GM13976 (cell line): ENCODE data around the gene TNRC6C.

Source experiments
- DNase-seq: peaks from one replicate; pipeline ENCODE4 v3.0.0; 2012; ENCODE audit warnings: low spot score
- in situ Hi-C: fragments of 300-500 bp; cut with MboI; formaldehyde crosslinking; loops from one replicate; pipeline ENCODE4 v1.12.0; 2022; ENCODE audit warnings: low sequenced_read_pairs, mixed read lengths, inconsistent platforms; ENCODE audit not compliant: unreplicated experiment
- TF ChIP-seq, protein P1 (sequence below): IDR thresholded peaks from 2 replicates; pipeline ENCODE4 v1.5.1; 2012; ENCODE audit warnings: borderline replicate concordance, mild to moderate bottlenecking; ENCODE audit not compliant: insufficient read depth; ENCODE audit errors: extremely low read depth, missing control alignments, control extremely low read depth

TNRC6C gene

DNA sequence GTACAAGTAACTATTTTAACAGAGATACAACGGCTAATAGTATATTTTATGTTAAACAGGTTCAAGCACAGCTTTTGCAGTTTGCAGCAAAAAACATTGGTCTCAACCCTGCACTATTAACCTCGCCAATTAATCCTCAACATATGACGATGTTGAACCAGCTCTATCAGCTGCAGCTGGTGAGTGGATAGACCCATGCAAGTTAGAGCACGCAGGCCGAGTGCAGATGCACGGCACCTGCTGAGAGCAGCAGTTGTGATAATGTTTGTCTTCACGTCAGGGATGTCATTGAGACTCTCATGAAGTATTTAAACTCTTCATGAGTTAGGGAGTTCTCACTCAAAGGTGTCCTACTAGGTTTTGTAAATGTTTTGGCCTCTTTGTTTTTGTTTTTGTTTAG is 124.5 kb downstream of the TNRC6C start:
- TF ChIP-seq, protein P1, sequence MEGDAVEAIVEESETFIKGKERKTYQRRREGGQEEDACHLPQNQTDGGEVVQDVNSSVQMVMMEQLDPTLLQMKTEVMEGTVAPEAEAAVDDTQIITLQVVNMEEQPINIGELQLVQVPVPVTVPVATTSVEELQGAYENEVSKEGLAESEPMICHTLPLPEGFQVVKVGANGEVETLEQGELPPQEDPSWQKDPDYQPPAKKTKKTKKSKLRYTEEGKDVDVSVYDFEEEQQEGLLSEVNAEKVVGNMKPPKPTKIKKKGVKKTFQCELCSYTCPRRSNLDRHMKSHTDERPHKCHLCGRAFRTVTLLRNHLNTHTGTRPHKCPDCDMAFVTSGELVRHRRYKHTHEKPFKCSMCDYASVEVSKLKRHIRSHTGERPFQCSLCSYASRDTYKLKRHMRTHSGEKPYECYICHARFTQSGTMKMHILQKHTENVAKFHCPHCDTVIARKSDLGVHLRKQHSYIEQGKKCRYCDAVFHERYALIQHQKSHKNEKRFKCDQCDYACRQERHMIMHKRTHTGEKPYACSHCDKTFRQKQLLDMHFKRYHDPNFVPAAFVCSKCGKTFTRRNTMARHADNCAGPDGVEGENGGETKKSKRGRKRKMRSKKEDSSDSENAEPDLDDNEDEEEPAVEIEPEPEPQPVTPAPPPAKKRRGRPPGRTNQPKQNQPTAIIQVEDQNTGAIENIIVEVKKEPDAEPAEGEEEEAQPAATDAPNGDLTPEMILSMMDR, result no peak
- in situ Hi-C loops, result no loop called here
- no peak for DNase-seq

DNA sequence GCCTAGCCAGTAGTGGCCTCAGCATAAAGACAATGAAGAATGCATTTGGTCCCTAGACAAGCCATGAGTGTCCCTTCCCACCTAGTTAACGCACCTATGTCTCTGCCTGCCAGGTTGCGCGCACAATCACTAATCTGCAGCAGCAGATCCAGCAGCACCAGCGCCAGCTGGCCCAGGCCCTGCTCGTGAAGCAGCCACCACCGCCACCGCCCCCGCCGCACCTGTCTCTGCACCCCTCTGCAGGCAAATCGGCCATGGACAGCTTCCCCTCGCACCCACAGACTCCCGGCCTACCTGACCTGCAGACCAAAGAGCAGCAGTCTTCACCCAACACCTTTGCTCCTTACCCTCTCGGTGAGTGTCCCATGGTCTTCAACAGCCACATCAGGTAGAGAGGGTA is 128.2 kb downstream of the TNRC6C start:
- no peak for DNase-seq

DNA sequence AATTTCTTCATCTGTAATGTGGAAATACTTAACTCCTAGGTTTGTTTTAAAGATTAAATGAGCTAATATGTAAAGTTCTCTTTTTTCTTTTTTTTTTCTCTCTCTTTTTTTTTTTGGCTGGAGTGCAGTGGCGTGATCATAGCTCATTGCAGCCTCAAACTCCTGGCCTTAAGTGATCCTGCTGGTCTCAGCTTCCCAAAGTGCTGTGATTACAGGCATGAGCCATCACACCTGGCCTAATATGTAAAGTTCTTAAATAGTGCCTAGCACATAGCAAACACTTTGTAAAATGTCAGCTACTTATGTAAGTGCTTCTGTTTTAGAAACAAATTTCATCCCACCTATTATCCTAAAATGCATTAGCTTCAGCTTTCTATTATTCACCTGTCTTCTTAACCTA is 130.0 kb downstream of the TNRC6C start:
- in situ Hi-C loops, result no loop called here
- TF ChIP-seq, protein P1, result no peak
- DNase-seq, result no peak

More for the DNA sequence above, 128.2 kb downstream of the TNRC6C start:
- TF ChIP-seq, protein P1, result no peak
- in situ Hi-C loops, result no loop called here

DNA sequence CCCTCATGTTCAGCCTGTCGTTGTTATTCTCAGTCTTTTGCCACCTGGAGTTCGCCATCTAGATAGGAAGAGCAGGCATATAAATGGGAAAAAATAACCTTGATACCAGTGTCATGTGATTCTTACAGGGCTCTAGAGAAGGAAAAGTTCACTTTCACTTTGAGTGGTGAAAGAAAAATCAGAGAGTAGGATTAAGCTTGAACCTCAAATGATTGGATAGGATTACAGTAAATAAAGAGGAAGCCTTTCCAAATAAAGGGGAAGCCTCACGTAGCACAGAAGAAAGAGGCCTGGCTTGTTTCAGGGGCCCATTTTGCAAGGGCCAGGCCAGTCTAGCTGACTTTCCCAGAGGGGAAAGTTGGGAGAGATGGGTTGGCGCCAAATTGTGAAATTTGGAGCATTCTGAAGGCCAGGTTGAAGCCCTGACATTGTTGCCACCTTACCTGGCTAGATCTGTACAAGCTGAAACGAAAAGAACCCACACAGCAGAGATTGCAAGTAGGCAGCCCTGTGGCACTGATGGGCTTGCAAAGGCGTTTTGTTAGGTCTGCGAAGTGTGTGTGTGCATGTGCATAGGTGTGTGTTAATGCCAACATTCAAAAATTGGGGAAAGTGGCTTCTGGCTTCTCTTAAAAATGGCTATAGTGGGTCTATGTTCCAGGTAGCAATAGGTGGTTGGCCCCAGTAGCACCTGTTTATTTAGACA is 131.2 kb downstream of the TNRC6C start:
- in situ Hi-C loops, result no loop called here
- TF ChIP-seq, protein P1, result no peak
- DNase-seq, result no peak

DNA sequence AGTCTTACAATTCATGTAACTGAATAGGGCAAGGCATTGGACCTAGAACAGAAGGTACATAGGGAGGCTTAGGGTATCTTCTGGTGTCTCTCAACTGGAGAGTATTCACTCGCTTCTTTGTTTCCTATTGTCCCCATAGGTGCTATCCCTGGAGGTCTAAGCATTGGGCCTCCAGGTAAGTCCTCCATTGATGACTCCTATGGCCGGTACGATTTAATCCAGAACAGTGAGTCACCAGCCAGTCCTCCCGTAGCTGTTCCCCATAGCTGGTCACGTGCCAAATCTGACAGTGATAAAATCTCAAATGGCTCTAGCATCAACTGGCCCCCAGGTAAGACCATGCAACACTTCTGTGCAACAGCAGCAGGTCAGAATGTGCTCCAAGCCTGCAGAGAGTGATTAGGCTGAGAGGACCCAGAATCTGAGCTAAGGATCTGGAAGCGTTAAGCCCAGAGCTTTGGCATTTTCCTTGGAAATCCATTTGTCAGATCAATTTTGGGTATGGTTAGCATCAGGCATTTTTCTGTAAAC is 134.4 kb downstream of the TNRC6C start:
- TF ChIP-seq, protein P1, result no peak
- DNase-seq, result no peak
- in situ Hi-C loops, result no loop called here

DNA sequence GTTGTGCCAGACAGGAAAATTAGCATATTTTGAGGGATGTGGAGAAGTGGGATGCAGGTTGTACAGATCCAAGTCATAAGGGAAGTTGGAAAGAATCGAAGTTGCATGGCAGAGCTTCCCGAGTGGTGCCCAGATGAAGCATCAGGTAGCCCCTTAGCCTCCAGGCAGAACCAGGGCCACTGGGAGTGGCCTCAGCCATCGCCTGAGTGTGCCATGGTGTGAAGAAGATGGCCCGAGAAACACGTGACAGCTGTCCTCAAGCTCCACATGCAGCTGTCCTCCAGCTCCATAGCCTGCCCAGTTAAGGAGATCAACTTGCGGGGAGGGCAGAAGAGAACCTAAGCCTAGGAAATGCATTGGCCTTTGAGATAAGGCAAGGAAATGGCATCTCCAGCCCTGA is 136.5 kb downstream of the TNRC6C start:
- in situ Hi-C loops, result no loop called here
- TF ChIP-seq, protein P1, result no peak

DNA sequence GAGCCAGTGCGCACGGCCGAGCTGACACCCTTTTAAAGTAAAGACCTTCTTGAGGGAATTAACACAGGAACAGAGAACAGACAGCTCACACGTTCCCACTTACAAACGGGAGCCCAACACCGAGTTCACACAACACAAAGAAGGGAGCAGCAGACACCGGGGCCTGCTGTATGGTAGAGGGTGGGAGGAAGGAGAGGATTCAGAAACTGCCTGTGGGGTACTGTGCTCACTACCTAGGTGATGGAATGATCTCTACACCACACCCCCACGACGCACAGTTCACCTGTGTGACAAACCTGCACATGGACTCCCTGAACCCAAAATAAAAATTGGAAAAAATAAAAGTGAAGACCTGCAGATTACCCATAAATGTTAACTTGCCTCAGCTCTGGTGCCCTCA is 137.6 kb downstream of the TNRC6C start:
- DNase-seq, result no peak
- in situ Hi-C loops, result no loop called here
- TF ChIP-seq, protein P1, result no peak

More for the DNA sequence above, 136.5 kb downstream of the TNRC6C start:
- no peak for DNase-seq
